HG03039 (cell line): ENCODE measurements around the gene PPP1R9A.

ENCODE experiments used
- ATAC-seq: cut with Tn5 transposase; IDR thresholded peaks from one replicate; pipeline ENCODE4 v1.9.1; 2021; ENCODE audit warnings: mild to moderate bottlenecking, moderate library complexity; ENCODE audit not compliant: unreplicated experiment

PPP1R9A gene

GRCh38 chr7:95092324-95092723 lies 184.9 kb downstream of the PPP1R9A start:
- no peak for ATAC-seq

- ATAC-seq = no peak
Measured at GRCh38 chr7:95095259-95095965, 188.0 kb downstream of the PPP1R9A start.

GRCh38 chr7:95095966-95096540 lies 188.7 kb downstream of the PPP1R9A start:
- ATAC-seq = no peak

- ATAC-seq = no peak
Measured at GRCh38 chr7:95097291-95097690, 189.9 kb downstream of the PPP1R9A start.

GRCh38 chr7:95097851-95098250 lies 190.5 kb downstream of the PPP1R9A start:
- ATAC-seq = no peak

GRCh38 chr7:95099106-95099505 lies 191.7 kb downstream of the PPP1R9A start:
- no peak for ATAC-seq

GRCh38 chr7:95101422-95101821 lies 194.0 kb downstream of the PPP1R9A start:
- no peak for ATAC-seq

GRCh38 chr7:95102662-95103061 lies 195.3 kb downstream of the PPP1R9A start:
- ATAC-seq = no peak

- no peak for ATAC-seq
Measured at GRCh38 chr7:95104739-95105138, 197.3 kb downstream of the PPP1R9A start.

- ATAC-seq = no peak
Measured at GRCh38 chr7:95105627-95106026, 198.2 kb downstream of the PPP1R9A start.

- ATAC-seq = no peak
Measured at GRCh38 chr7:95106401-95106800, 199.0 kb downstream of the PPP1R9A start.

GRCh38 chr7:95110707-95111106 lies 203.3 kb downstream of the PPP1R9A start:
- no peak for ATAC-seq

- no peak for ATAC-seq
Measured at GRCh38 chr7:95113590-95113989, 206.2 kb downstream of the PPP1R9A start.

GRCh38 chr7:95126053-95126709 lies 218.8 kb downstream of the PPP1R9A start:
- ATAC-seq = no peak

GRCh38 chr7:95132500-95132899 lies 225.1 kb downstream of the PPP1R9A start:
- no peak for ATAC-seq

- no peak for ATAC-seq
Measured at GRCh38 chr7:95139922-95140321, 232.5 kb downstream of the PPP1R9A start.

GRCh38 chr7:95141755-95142154 lies 234.4 kb downstream of the PPP1R9A start:
- ATAC-seq = no peak

GRCh38 chr7:95144256-95144655 lies 236.9 kb downstream of the PPP1R9A start:
- no peak for ATAC-seq

GRCh38 chr7:95155965-95156364 lies 248.6 kb downstream of the PPP1R9A start:
- ATAC-seq = no peak

- ATAC-seq = no peak
Measured at GRCh38 chr7:95157381-95157780, 250.0 kb downstream of the PPP1R9A start.

GRCh38 chr7:95169678-95170077 lies 262.3 kb downstream of the PPP1R9A start:
- ATAC-seq = no peak

GRCh38 chr7:95172420-95172819 lies 265.0 kb downstream of the PPP1R9A start:
- ATAC-seq = no peak
